Measurements from ENCODE around the gene FXYD5. TPM values are rescaled to one million over a fixed set of nuclear protein-coding genes. Genes with fewer than 3 reads are reported as not detected.
A peak's percentile ranks its signal among the peaks of the same experiment; 100 is the strongest.

Gene FXYD5, protein sequence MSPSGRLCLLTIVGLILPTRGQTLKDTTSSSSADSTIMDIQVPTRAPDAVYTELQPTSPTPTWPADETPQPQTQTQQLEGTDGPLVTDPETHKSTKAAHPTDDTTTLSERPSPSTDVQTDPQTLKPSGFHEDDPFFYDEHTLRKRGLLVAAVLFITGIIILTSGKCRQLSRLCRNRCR
- 100 to 1,000 TPM; 290 to 440 (median 351) TPM for polyA plus RNA-seq (ENCODE audit: low read depth in 6 of 6)

- ATAC-seq (ENCODE audit: low read depth in 2 of 2): peak; percentile 65 to 74
- peak; percentile 55 for DNase-seq
- H3K4me3 Mint-ChIP-seq: peak within 1 kb of the TSS; percentile 91 to 100 (median 100)
- H3K27ac Mint-ChIP-seq: peak within 1 kb of the TSS; percentile 92 to 98 (median 98)
- peaks cover 13 to 32% of the 10 kb centered on the region in 2 donors for H3K36me3 Mint-ChIP-seq
- no peaks in the 10 kb centered on the region for H3K27me3 Mint-ChIP-seq
- H3K9me3 Mint-ChIP-seq: peaks cover 0 to 2% (median 0%) of the 10 kb centered on the region in 7 donors
- peaks cover 43 to 61% (median 59%) of the 10 kb centered on the region in 3 donors for H3K4me1 Mint-ChIP-seq
These were observed at the start of gene FXYD5 for GRCh38 chr19:35154525-35155406. FXYD5 (plus strand) TSS chr19:35154735; CDS start chr19:35155551, 816 bp downstream.

GRCh38 chr19:35105047-35105410, 49.5 kb upstream of the FXYD5 start:
- ATAC-seq (ENCODE audit: low read depth in 2 of 2): no peak
- DNase-seq: no peak
- H3K4me3 Mint-ChIP-seq: no peak overlapping the region
- peaks cover 2 to 5% (median 3%) of the 10 kb centered on the region in 3 donors for H3K4me1 Mint-ChIP-seq
- peaks cover 0 to 4% (median 0%) of the 10 kb centered on the region in 7 donors for H3K9me3 Mint-ChIP-seq
- no peaks in the 10 kb centered on the region for H3K36me3 Mint-ChIP-seq
- peaks cover 0 to 14% (median 0%) of the 10 kb centered on the region in 3 donors for H3K27me3 Mint-ChIP-seq
- H3K27ac Mint-ChIP-seq: no peak overlapping the region

DNA sequence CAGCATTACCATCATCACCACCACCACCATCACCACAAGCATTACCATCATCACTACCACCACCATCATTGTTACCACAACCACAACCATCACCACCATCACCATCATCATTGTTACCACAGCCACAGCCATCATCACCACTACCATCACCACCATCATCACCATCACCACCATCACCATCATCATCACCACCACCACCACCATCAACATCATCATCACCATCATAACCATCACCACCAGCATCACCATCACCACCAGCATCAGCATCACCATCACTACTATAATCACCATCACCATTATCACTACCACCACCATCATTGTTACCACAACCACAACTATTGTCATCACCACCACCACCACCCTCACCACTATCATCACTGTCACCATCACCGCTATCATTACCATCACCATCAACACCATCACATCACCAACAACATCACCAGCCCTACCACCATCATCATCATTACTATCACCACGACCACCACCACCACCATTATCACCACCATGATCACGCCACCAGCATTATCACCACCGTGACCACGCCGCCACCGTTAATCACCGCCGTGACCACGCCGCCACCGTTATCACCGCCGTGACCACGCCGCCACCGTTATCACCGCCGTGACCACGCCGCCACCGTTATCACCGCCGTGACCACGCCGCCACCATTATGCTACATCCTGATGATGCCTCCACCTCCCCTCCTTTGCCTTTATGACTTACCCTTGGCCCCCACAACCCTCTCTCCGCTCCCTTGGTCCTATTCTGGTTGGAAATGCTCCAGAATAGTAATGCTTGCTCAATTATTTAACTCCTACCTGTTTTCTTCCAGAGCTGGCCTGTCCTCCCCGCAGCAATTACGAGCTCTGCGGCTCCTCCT, 48.9 kb upstream of the FXYD5 start:
- Mint-ChIP-seq H3K27me3 (peaks cover 0 to 16% (median 0%) of the 10 kb centered on the region in 3 donors), H3K9me3 (peaks cover 0 to 4% (median 0%) of the 10 kb centered on the region in 7 donors), H3K4me3 (no peak overlapping the region), H3K36me3 (no peaks in the 10 kb centered on the region), H3K27ac (no peak overlapping the region), H3K4me1 (peaks cover 2 to 5% (median 3%) of the 10 kb centered on the region in 3 donors)
- ATAC-seq (ENCODE audit: low read depth in 2 of 2) (no peak), DNase-seq (no peak)

- H3K4me3 Mint-ChIP-seq: no peak overlapping the region
- H3K9me3 Mint-ChIP-seq: peaks cover 0 to 4% (median 0%) of the 10 kb centered on the region in 7 donors
- no peaks in the 10 kb centered on the region for H3K36me3 Mint-ChIP-seq
These were observed 48.3 kb upstream of the FXYD5 start for GRCh38 chr19:35106291-35106583.

GRCh38 chr19:35106898-35107541, 47.5 kb upstream of the FXYD5 start:
- Mint-ChIP-seq H3K27me3 (peaks cover 0 to 19% (median 0%) of the 10 kb centered on the region in 3 donors), H3K9me3 (peaks cover 0 to 4% (median 0%) of the 10 kb centered on the region in 7 donors), H3K36me3 (no peaks in the 10 kb centered on the region), H3K27ac (no peak overlapping the region), H3K4me1 (peaks cover 2 to 5% (median 3%) of the 10 kb centered on the region in 3 donors), H3K4me3 (no peak overlapping the region)
- DNase-seq (no peak), ATAC-seq (ENCODE audit: low read depth in 2 of 2) (no peak)

More at GRCh38 chr19:35106291-35106583, 48.3 kb upstream of the FXYD5 start:
- no peak for ATAC-seq (ENCODE audit: low read depth in 2 of 2)
- no peak for DNase-seq
- no peak overlapping the region for H3K27ac Mint-ChIP-seq
- peaks cover 0 to 19% (median 0%) of the 10 kb centered on the region in 3 donors for H3K27me3 Mint-ChIP-seq
- peaks cover 2 to 5% (median 3%) of the 10 kb centered on the region in 3 donors for H3K4me1 Mint-ChIP-seq

DNA sequence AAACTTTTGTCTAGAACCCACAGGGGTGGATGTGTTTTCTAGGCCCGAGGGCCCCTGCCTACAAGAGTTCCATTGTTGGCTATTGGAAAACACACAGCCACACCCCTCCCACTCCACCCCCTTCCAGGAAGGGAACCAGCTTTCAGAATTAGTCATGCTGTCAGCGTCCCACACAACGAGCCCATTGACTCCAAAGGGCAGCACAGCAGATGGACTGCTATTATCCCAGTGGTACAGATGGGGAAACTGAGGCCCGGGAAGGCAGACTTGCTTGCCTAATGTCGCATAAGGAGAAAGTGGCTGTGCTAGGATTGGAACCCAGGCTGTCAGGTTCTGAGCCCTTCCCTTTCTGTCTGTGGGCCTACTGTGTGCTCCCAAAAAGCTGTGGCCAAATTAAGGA, 47.0 kb upstream of the FXYD5 start:
- Mint-ChIP-seq H3K4me1 (peaks cover 2 to 5% (median 3%) of the 10 kb centered on the region in 3 donors), H3K27ac (no peak overlapping the region), H3K9me3 (peaks cover 0 to 4% (median 0%) of the 10 kb centered on the region in 7 donors), H3K36me3 (no peaks in the 10 kb centered on the region), H3K4me3 (no peak overlapping the region), H3K27me3 (peaks cover 0 to 19% (median 0%) of the 10 kb centered on the region in 3 donors)
- ATAC-seq (ENCODE audit: low read depth in 2 of 2): no peak
- no peak for DNase-seq

DNA sequence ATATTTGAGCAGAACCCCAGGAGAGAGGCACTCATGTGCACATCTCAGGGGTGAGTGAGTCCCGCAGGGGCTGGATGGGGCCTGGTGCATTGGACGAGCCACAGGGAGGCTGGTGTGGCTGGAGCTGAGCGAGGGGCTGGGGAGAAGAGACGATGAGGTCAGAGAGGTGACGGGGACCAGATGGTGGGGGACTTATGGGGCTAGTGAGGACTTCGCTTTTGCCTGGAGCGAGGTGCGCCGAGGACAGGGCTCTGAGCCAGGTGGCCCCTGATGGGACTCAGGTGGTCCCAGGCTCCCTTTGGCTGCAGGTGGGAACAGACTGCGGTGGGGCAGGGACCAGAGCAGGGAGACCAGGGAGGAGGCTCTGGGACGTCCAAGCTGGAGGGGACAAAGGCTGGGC, 45.8 kb upstream of the FXYD5 start:
- peaks cover 0 to 4% (median 0%) of the 10 kb centered on the region in 7 donors for H3K9me3 Mint-ChIP-seq
- H3K36me3 Mint-ChIP-seq: no peaks in the 10 kb centered on the region
- H3K4me3 Mint-ChIP-seq: no peak overlapping the region
- DNase-seq: no peak
- H3K27me3 Mint-ChIP-seq: peaks cover 0 to 19% (median 0%) of the 10 kb centered on the region in 3 donors
- H3K27ac Mint-ChIP-seq: no peak overlapping the region
- no peak for ATAC-seq (ENCODE audit: low read depth in 2 of 2)
- peaks cover 2 to 5% (median 3%) of the 10 kb centered on the region in 3 donors for H3K4me1 Mint-ChIP-seq

- Mint-ChIP-seq H3K27ac (peak overlapping the region in 2 of 6 donors; percentile 30 to 44), H3K9me3 (peaks cover 0 to 4% (median 0%) of the 10 kb centered on the region in 7 donors), H3K36me3 (no peaks in the 10 kb centered on the region), H3K4me1 (peaks cover 5 to 8% (median 6%) of the 10 kb centered on the region in 3 donors), H3K4me3 (no peak overlapping the region), H3K27me3 (peaks cover 0 to 21% (median 2%) of the 10 kb centered on the region in 3 donors)
- no peak for ATAC-seq (ENCODE audit: low read depth in 2 of 2)
- DNase-seq: no peak
These were observed 45.0 kb upstream of the FXYD5 start for GRCh38 chr19:35109395-35110112.

- H3K27me3 Mint-ChIP-seq: peaks cover 0 to 28% (median 5%) of the 10 kb centered on the region in 3 donors
- no peaks in the 10 kb centered on the region for H3K36me3 Mint-ChIP-seq
- peaks cover 0 to 4% (median 0%) of the 10 kb centered on the region in 7 donors for H3K9me3 Mint-ChIP-seq
- H3K27ac Mint-ChIP-seq: no peak overlapping the region
- no peak overlapping the region for H3K4me3 Mint-ChIP-seq
- H3K4me1 Mint-ChIP-seq: peaks cover 8 to 12% (median 10%) of the 10 kb centered on the region in 3 donors
- DNase-seq: no peak
- ATAC-seq (ENCODE audit: low read depth in 2 of 2): no peak
These were observed 43.6 kb upstream of the FXYD5 start for GRCh38 chr19:35110974-35111373.

DNA sequence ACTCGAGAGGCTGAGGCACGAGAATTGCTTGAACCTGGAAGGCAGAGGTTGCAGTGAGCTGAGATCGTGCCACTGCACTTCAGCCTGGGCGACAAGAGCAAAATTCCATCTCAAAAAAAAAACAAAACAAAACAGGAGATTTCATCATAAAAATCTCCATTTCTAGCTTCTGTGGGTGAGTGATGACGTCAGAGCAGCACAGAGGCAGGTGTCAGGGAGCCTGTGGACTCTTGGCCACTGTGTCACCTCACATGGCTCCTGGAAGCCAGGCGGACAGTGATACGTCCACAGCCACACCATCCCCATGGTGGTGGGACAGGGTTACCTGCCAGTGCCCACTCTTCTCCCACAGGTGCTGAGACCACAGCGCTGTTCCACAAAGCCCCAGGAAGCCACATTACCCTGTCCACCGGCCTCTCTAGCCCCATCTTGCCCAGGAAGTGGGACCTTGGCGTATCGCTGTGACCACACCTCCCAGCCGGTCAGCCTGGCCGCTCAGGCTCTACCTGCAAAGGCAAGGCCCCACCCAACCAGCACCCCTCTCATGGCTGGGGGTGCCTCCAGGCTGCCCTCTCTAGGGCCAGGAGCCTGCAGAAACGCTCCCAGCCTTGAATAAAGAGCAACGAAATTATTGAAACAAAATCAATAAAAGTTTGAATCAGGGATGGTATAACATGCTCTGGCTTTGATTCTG, 41.4 kb upstream of the FXYD5 start:
- DNase-seq: no peak
- Mint-ChIP-seq H3K27me3 (peaks cover 0 to 33% (median 5%) of the 10 kb centered on the region in 3 donors), H3K4me3 (peak overlapping the region in 1 of 8 donors; percentile 25), H3K36me3 (no peaks in the 10 kb centered on the region), H3K4me1 (peaks cover 6 to 8% (median 8%) of the 10 kb centered on the region in 3 donors), H3K9me3 (no peaks in the 10 kb centered on the region), H3K27ac (no peak overlapping the region)
- ATAC-seq (ENCODE audit: low read depth in 2 of 2): no peak

DNA sequence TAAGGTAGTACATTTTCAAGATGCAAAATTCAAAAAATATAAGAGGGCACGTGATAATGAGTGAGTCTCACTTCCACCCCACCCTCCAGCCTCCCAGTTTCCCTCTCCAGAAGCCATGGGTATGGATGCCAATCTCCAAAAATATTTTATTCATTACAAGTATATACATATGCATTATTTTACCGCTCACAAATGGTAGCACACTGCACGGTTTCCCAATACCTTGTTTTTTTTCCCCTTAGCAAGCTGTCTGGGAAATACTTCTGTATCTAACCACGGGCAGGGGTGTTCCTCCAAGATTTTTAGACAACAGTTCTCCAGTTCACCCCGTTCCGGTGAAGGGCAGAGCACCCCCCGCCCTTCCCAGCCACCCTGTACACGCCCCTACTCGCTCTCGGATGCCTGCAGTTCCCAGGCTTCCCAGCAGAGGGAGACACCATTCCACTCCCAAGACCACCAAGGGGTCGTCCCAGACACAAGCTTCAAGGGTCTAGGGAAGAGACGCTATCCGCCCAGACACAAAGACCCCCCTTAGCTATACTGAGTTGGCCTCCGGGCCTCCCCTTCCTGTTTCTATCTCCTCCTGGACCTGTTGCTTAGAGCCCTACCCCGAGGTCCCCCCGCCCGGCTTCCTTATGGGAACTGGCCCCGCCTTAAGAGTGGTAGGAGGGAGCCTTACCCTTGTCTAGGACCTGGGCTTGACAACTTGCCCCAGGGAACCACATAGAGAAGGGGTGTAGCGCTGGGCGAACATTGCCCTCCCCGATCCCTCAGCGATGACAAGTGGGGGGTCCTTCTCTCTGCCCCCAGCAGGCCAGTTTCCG, 40.0 kb upstream of the FXYD5 start:
- H3K27me3 Mint-ChIP-seq: peaks cover 0 to 24% (median 5%) of the 10 kb centered on the region in 3 donors
- DNase-seq (peak; percentile 64), ATAC-seq (ENCODE audit: low read depth in 2 of 2) (peak; percentile 88)
- H3K4me3 Mint-ChIP-seq: peak overlapping the region in 4 of 8 donors; percentile 22 to 50 (median 45)
- no peaks in the 10 kb centered on the region for H3K9me3 Mint-ChIP-seq
- peak overlapping the region in 2 of 6 donors; percentile 60 to 79 for H3K27ac Mint-ChIP-seq
- peaks cover 6 to 11% (median 8%) of the 10 kb centered on the region in 3 donors for H3K4me1 Mint-ChIP-seq
- no peaks in the 10 kb centered on the region for H3K36me3 Mint-ChIP-seq

Measured in naive B cell (primary cell).